GM12875 (cell line): ENCODE data around the gene ZBTB7C.

Source experiments
- H3K4me3 ChIP-seq: one replicate; pipeline ENCODE4 v1.5.1; 2011; ENCODE audit warnings: low read depth, low read length, control low read depth
- CTCF ChIP-seq: IDR thresholded peaks from 2 replicates; pipeline ENCODE4 v1.5.1; 2011; ENCODE audit warnings: low read depth, mild to moderate bottlenecking, control low read depth, inconsistent platforms, low read length, moderate library complexity, borderline replicate concordance; ENCODE audit not compliant: insufficient read depth

The ZBTB7C gene

DNA sequence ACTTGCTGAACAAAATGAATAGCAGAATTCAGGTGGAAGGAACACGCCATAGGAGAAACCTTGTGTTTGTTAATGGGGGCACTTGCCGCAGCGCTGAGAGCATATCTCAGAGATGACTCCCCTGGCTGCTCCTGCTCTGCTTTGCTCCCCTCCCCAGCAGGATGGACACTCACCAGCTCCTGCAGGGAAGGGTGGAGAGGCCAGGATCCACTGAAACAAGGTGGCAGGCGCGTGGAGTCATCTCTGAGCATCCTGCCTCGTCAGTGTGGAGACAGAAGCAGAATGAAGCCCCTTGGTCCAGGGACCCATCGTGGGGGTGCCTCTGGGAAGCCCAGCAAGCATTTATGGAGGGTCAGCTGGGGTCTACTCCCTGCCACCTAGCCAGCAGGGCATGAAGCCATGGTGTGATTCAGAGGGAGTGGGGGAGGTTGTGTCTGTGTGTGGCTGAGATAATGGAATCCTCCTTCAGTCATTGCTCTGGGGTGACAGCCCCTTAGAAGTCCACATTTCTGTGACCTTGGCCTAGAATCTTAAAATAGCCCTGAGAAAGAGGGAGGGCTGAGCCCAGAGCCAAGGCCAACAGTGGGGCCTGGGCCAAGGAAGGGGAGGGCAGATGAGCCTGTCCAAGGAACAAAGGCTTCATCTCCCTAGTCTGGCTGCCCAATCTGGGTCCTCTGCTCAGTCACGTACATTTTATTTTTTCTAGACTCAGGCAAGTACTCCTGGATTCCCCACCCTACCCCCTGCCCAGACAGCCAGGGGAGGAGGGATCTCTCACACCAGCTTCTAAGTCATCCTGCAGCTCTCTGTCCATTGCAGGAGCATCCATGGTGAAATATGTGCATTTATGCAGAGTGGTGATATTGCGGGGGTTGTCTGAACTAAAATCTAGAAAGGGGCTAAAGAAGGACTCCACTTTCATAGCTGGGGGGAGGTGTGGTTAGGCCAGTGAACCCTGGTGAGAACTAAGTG, 215.4 kb downstream of the ZBTB7C start:
- H3K4me3 ChIP-seq = no peak overlapping the region
- TF ChIP-seq CTCF = no peak

- no peak for TF ChIP-seq CTCF
- H3K4me3 ChIP-seq = no peak overlapping the region
Observed at GRCh38 chr18:48192542-48192941, 216.6 kb downstream of the ZBTB7C start.

- H3K4me3 ChIP-seq = no peak overlapping the region
- no peak for TF ChIP-seq CTCF
Observed at GRCh38 chr18:48191494-48191893, 217.7 kb downstream of the ZBTB7C start.

- no peak overlapping the region for H3K4me3 ChIP-seq
- no peak for TF ChIP-seq CTCF
Observed at GRCh38 chr18:48190994-48191393, 218.2 kb downstream of the ZBTB7C start.

DNA sequence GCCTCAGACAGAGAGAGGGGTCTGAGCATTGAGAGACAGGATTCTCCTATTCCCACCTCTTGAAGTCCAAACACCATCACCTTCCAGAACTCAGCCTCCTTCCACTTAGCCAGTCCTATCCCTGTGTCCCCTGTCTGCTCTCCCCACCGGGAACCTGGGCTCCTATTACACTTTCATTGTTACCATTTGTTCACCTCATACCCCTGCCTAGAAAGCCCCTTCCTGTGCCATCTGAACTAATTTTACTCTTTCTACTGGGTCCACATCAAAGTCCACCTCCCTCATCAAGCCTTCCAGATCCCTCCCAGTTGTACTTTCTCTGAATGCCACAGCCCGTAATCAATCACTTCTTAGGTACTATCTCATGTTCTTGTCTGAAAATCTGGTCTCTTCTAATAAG, 220.6 kb downstream of the ZBTB7C start:
- TF ChIP-seq CTCF = no peak
- H3K4me3 ChIP-seq = no peak overlapping the region

GRCh38 chr18:48186861-48187260, 222.3 kb downstream of the ZBTB7C start:
- TF ChIP-seq CTCF = no peak
- no peak overlapping the region for H3K4me3 ChIP-seq
